Activated CD4-positive, alpha-beta T cell treated with anti-CD3 and anti-CD28 coated beads for 4 hours (primary cell): ENCODE data around the gene USF2.

Experiments used
- DNase-seq, 2 donors: peaks; one replicate each; pipeline ENCODE4 v3.0.0-alpha.2; 2020

Gene USF2

GRCh38 chr19:35246466-35247092 is 22.2 kb upstream of the USF2 start:
- DNase-seq = no peak

DNA sequence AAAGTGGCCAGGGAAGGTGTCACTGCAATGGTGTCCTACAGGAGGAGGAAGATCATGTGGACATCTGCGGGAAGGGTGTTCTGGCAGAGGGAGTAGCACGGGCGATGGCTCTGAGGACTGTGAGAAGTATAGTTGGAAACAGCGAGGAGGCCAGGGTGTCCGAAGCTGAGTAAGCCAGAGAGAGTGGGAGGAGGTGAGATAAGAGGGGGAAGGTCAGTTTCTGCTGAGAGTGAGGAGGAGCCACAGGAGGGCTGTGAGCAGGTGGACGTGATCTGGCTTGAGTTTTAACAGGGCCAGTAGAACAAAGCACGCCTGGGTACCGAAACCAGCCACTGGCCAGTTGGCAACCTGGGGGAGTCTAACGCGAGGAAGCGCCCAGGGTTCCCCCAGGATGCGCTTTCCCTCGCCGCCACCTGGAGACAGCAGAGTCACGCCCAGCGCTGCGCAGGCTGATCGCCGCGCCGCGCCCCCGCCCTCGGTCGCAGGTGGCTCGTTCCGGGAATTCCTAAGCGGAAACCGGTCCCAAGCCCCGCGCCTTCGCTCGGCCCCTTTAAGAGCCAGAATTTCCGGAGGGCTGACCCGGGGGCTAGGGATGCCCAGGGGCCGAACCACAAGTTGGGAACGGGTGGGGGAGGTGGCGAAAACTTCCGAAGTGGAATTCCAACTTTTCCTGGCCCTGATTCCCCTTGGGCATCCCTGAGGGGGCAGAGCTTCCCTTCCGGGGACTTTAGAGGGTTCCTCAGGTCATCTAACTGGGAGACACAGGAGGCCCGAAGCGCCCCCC is 21.0 kb upstream of the USF2 start:
- peak; percentile 55 to 70 for DNase-seq

DNA sequence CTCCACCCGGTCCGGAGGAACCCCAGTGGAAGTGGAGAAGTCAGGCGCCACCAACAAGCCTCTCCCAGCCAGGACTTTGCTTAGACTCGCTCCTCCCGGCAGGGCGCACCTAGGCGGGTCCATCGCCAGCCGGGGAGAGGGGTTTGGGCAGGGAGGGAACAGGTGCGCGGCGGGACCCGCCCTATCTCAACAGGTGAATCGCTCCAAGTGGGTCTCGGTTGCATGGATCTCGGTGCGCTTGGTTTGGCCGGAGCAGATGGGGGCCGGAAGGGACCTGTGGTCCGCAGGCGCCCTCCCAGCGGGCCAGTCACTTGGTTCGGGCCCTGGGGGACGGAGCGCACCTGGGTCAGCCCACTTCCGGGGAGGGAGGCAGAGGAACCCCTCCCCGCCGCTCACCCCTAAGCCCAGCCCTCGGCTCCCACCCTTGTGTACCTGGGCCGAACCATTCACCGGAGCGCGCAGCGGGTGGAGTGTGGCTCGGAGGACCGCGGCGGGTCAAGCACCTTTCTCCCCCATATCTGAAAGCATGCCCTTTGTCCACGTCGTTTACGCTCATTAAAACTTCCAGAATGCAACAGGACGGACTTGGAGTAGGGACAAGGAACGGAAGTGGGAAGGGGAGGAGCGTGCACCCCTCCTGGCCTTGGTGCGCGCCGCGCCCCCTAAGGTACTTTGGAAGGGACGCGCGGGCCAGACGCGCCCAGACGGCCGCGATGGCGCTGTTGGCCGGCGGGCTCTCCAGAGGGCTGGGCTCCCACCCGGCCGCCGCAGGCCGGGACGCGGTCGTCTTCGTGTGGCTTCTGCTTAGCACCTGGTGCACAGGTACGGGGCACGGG is 20.2 kb upstream of the USF2 start, which contains the start of gene LSR:
LSR (plus strand) TSS at position 693 of the 836 bp plus-strand sequence; CDS start at position 714, 21 bp downstream.
- DNase-seq = peak; percentile 62 to 79

DNA sequence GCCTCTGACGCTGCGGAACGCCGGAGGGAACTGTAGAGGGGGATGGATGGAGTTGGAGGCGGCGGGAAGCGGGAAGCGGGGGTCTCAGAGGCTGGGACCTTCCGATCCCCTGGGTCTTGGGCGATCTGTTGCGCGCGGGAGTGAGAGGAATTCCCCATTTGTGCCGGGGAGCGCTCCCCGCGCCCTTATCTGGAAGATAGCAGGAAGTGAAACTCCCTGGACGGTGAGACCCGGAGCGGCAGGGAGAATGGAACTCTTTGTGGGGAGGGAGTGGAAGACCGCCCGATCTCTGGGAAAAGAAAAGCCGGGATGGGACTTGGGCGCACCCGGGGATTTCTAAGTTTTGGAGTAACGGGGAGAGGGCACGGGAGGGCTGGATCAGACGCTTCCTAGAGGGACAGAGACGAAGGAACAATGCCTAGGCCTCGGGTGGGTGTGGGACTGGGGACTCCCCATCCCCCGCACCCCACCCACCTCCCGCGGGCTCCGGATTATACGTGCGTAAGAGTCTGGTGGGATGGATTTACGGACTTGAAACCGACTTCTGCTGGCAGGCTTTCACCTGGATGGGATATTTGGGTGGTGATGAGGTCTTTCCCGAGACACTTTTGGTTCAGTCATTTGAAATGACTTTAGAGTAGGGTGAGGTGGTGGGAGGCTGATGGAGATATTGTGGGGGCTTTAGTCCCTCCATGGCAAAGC is 19.5 kb upstream of the USF2 start:
- no peak for DNase-seq

- DNase-seq = no peak
Measured at GRCh38 chr19:35249848-35250711, 18.7 kb upstream of the USF2 start.

DNA sequence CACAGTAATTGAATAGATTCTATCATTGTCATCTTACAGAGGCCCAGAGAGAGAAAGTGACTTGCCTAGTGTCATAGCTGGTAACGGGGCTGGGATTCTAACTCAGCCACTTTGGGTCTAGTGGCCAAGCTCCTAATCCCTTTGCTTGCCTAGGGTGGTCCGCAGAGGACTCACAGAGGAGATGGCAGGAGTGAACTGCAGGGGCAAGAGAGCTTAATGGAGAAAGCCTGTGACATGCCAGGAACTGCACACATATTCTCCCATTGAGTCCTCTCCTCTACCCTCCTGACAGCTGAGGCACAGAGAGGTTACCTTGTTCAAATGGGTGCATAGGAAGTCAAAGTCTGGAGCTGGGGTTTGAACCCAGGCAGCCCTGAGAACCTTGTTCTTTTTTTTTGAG is 17.3 kb upstream of the USF2 start:
- DNase-seq = no peak

- no peak for DNase-seq
Measured at GRCh38 chr19:35253316-35254286, 15.2 kb upstream of the USF2 start.

DNA sequence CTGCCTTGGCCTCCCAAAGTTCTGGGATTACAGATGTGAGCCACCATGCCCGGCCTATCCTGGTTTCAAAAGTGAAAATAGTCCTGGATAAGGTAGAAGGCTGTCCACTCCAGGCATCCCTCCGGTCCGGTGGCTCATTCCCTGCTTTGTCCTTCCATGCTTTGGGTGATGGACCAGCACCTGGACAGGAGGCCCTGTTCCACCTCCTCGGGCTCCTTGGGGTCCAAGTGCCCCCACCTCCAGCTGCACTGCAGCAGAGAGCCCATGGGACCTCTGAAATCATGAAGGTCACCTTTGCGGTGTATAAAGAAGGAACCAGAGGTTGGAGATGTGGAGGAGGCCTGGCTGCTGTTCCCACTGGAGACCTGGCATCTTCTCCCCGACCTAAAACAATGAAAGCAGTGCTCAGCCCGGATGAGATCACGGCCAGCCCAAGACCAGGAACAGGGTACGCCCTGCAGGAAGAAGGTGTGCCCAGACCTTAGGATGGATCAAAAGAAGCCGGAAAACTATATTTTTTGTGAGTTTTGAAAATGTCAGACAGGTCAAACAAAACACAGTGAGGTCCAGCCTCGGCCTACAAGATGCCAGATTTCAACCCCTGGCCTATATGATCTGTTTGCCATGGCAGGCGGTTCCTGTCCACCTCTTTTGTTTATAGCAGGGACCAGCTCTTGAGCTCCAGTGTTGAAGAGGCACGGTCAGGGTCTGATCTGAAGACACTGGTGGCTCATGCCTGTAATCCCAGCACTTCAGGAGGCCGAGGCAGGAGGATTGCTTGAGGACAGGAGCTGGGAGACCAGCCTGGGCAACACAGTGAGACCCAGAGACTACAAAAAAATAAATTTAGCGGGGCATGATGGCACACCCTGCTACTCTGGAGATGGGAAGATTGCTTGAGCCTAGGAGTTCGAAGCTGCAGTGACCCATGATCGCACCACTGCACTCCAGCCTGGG is 14.1 kb upstream of the USF2 start:
- no peak for DNase-seq

DNA sequence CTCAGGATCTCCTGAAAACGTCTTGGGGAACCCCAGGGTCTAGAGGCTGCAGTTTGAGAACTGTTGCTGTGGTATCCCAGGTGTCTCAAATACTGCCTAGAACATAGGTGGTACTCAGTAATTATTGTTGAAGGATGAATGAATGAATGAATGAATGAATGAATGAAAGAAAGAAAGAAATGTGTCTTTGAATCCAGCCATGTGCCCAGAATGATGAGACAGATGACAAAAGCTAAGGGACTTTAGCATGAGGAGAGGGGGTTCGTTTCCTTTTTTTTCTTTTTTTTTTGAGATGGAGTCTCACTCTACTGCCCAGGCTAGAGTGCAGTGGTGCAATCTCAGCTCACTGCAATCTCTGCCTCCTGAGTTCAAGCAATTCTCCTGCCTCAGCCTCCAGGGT is 12.2 kb upstream of the USF2 start:
- no peak for DNase-seq

DNA sequence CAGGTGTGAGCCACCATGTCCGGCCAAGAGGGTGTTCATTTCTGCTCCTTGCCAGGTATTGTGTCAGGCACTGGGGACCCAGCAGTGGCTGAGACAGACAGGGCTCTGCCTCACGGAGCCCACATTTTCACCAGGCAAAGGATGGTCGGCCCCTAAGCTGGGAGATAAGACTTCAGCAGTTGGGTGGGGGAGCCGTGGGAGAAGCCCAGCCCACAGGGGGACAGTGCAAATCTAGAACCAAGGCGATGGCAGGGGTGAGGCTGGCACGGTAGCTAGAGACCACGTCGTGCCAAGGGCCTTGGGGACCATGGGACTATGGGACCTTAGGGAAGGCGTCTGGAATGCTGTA is 11.7 kb upstream of the USF2 start:
- no peak for DNase-seq

GRCh38 chr19:35260694-35261304 is 8.0 kb upstream of the USF2 start:
- no peak for DNase-seq

- no peak for DNase-seq
Measured at GRCh38 chr19:35261356-35262100, 7.2 kb upstream of the USF2 start.

GRCh38 chr19:35262101-35262761 is 6.5 kb upstream of the USF2 start:
- DNase-seq = no peak

GRCh38 chr19:35264268-35265125 is 4.3 kb upstream of the USF2 start:
- no peak for DNase-seq

GRCh38 chr19:35265126-35265899 is 3.4 kb upstream of the USF2 start:
- no peak for DNase-seq
